Astrocyte of the cerebellum (primary cell): ENCODE results near the gene CT47C1.

Experiments used
- DNase-seq: peaks from one replicate; pipeline ENCODE4 v3.0.0-alpha.2; 2011; ENCODE audit warnings: low read depth
- H3K4me3 ChIP-seq: 2 replicates; pipeline ENCODE4 v1.5.1; 2011; ENCODE audit warnings: mild to moderate bottlenecking, low read depth, low read length, moderate library complexity
- in situ Hi-C: cut with HindIII; loops from 2 replicates; pipeline ENCODE4 v1.10.0; 2017; ENCODE audit warnings: low sequenced_read_pairs
- TF ChIP-seq, protein P1 (sequence below): IDR thresholded peaks from 2 replicates; pipeline ENCODE4 v1.5.1; 2012; ENCODE audit warnings: low read length, low read depth, moderate library complexity, mild to moderate bottlenecking; ENCODE audit errors: missing control alignments

The CT47C1 gene

DNA sequence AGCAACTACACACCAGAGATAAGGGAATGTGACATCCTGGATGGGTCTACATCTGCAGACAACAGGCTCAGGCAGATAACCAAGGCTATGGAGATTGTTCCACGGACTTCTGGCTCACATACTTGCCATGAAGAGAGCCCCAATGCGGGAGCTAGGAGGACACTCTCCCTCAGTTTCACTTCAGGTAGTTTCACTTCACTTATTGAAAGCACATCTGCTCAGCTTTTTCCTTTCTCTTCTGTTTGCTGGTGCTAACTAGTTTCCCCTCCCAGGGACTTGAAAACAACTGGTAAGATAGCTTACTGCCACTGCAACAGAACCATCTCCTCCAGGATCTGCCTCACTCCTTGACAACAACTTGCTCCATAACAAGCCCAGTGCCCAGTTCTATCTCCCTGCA lies 1.4 kb upstream of the CT47C1 start:
- DNase-seq = no peak
- TF ChIP-seq, protein P1, sequence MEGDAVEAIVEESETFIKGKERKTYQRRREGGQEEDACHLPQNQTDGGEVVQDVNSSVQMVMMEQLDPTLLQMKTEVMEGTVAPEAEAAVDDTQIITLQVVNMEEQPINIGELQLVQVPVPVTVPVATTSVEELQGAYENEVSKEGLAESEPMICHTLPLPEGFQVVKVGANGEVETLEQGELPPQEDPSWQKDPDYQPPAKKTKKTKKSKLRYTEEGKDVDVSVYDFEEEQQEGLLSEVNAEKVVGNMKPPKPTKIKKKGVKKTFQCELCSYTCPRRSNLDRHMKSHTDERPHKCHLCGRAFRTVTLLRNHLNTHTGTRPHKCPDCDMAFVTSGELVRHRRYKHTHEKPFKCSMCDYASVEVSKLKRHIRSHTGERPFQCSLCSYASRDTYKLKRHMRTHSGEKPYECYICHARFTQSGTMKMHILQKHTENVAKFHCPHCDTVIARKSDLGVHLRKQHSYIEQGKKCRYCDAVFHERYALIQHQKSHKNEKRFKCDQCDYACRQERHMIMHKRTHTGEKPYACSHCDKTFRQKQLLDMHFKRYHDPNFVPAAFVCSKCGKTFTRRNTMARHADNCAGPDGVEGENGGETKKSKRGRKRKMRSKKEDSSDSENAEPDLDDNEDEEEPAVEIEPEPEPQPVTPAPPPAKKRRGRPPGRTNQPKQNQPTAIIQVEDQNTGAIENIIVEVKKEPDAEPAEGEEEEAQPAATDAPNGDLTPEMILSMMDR = no peak
- in situ Hi-C loops = no loop called here
- H3K4me3 ChIP-seq = no peak overlapping the region

DNA sequence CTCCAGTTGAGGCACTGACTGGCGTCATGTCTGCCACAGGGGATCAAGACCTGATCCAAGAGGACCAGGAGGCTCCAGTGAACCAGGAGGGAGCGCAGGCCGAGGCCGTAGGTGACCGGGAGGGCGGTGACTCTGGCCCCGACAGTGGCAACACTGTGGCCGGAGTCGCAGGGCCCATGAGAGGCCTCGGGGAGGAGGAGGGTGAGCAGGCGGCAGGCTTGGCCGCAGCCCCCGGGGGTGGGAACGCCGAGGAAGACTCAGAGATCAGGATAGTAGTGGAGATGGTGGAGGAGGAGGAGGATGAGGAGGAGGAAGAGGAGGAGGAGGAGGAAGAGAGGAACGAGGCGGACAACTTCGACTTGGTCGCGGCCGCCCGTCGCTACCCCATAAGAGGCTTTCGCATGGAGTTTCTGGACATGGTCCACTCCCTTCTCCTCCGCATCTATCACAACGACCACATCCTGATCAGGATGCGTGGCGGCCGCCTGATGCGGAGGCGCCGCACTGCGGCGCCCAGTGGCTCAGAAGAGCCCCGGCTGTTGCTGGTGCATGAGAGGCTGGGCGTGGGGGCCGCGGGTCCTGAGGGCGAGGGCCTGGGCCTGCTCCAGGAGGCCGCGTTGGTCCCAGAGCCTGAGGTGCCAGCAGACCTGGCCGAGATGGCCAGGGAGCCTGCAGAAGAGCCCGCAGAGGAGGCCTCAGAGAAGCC lies 560 bp downstream of the CT47C1 start:
- TF ChIP-seq, protein P1 = no peak
- in situ Hi-C loops = no loop called here
- DNase-seq = no peak
- H3K4me3 ChIP-seq = no peak overlapping the region

DNA sequence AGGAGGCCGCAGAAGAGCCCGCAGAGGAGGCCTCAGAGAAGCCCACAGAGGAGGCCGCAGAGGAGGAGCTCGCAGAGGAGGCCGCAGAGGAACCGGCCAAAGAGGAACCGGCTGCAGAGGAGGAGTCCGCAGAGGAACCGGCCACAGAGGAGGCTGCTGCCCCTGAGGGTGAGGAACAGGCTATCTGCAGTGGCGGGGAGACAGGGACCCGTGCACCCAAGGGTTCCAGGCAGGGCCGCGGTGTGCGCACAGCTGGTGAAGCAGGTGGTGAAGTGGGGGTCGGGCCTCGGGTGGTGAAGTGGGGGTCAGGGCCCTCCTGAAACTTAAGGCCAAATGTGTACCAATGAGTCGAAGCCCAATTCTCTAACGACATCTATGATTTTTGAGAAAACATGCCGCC lies 1.1 kb downstream of the CT47C1 start:
- H3K4me3 ChIP-seq = no peak overlapping the region
- in situ Hi-C loops = no loop called here
- no peak for DNase-seq
- TF ChIP-seq, protein P1 = no peak

DNA sequence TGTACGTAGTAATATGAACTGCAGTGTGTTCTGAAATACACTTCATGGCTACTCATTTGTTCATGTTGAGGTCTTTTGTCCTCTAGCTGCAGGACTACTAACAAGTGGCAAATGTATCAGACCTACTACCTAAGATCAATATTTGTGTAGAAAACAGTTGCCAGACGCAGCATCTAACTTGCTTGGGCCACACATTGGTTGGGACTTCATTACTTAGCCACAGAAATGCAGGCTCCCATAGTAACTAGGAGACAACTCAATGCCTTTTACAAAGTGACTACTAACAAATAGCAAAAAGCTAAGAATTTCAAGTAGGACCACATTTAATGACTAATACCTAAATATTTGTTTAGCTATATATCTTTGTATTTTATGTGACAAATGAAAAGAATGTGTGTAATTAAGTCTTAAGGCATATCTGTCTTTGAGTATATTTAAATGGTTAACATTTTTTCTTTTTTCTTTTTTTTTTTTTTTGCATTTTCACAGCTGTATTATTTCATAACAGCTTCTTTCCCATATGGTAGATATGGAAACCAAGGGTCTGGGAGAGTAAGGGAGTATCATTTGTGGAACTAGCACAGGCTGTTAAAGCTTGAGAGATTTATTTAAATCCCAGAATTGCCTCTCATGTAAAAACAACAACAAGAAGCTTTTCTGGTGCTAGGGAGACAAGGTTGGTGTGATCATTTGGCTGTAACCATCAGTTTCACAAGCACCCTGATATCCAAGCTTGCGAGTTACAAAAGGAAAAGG lies 2.7 kb downstream of the CT47C1 start:
- in situ Hi-C loops = no loop called here
- TF ChIP-seq, protein P1 = no peak
- H3K4me3 ChIP-seq = no peak overlapping the region
- DNase-seq = no peak

DNA sequence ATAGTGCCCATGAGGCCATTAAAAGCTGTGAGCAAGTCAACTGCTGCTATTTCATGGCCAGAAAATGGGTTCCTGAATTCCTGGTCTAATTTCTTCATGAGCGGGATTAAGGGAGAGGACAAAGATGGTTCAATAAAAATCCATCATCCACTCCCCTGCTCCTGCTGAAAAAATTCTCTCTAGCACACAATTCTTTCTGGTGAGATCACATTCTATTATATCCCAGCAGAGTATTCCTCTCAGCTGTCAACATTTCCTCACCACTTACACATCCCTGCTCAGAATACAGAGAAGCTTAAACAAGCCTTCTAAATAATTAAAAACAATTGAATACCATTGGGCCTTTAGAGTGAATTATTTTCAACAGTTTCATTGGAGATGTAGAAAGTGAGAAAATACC lies 9.5 kb downstream of the CT47C1 start:
- TF ChIP-seq, protein P1 = no peak
- no peak overlapping the region for H3K4me3 ChIP-seq
- no peak for DNase-seq
- in situ Hi-C loops = no loop called here

DNA sequence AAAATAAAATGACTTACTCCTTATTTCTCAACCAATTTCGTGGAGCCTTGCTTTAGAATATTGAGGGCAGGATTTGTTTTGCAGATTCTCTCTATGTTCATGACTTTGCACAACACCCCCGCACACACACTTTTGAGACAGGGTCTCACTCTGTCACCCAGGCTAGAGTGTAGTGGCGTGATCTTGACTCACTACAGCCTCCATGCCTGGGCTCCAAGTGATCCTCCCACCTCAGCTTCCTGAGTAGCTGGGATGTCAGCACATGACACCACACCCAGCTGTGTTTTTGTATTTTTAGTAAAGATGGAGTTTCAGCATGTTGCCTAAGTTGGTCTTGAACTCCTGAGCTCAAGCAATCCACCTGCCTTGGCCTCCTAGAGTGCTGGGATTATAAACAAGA lies 12.0 kb downstream of the CT47C1 start:
- in situ Hi-C loops = no loop called here
- DNase-seq = no peak
- TF ChIP-seq, protein P1 = no peak
- H3K4me3 ChIP-seq = no peak overlapping the region
